ENCODE results near the gene PFKFB4.
"Not testable (repeated sequence)": the region's sequence is repeated elsewhere in the genome, so short reads cannot be mapped to it uniquely, and the experiment has no call there.

Gene PFKFB4

GRCh38 chr3:48524970-48525369 lies 31.6 kb downstream of the PFKFB4 start:
- DNase-seq: no peak

GRCh38 chr3:48521635-48522034 lies 35.0 kb downstream of the PFKFB4 start:
- DNase-seq: no peak

- no peak for DNase-seq
Measured at GRCh38 chr3:48519277-48519643, 37.3 kb downstream of the PFKFB4 start.

- no peak for DNase-seq
Measured at GRCh38 chr3:48518638-48519276, 37.8 kb downstream of the PFKFB4 start.

GRCh38 chr3:48518069-48518468 lies 38.5 kb downstream of the PFKFB4 start:
- DNase-seq: no peak

- DNase-seq: no peak
Measured at GRCh38 chr3:48516571-48516970, 40.0 kb downstream of the PFKFB4 start.

- no peak for DNase-seq
Measured at GRCh38 chr3:48514431-48515227, 42.0 kb downstream of the PFKFB4 start.

- DNase-seq: no peak
Measured at GRCh38 chr3:48511551-48511950, 45.1 kb downstream of the PFKFB4 start.

- peak; percentile 64 for DNase-seq
Measured at GRCh38 chr3:48507256-48508061, 49.1 kb downstream of the PFKFB4 start.

- no peak for DNase-seq
Measured at GRCh38 chr3:48505968-48506504, 50.6 kb downstream of the PFKFB4 start.

GRCh38 chr3:48505146-48505545 lies 51.5 kb downstream of the PFKFB4 start:
- DNase-seq: no peak

GRCh38 chr3:48504051-48504946 lies 52.3 kb downstream of the PFKFB4 start, which contains the start of gene SHISA5:
Gene SHISA5 (minus strand): TSS chr3:48504174. CDS start chr3:48504094, 80 bp downstream.
- DNase-seq: peak; percentile 87

GRCh38 chr3:48503401-48504050 lies 53.1 kb downstream of the PFKFB4 start:
- peak; percentile 49 for DNase-seq

GRCh38 chr3:48502728-48503168 lies 53.9 kb downstream of the PFKFB4 start:
- no peak for DNase-seq

GRCh38 chr3:48502121-48502520 lies 54.5 kb downstream of the PFKFB4 start:
- DNase-seq: no peak

- DNase-seq: no peak
Measured at GRCh38 chr3:48501196-48501595, 55.4 kb downstream of the PFKFB4 start.

GRCh38 chr3:48500656-48501055 lies 55.9 kb downstream of the PFKFB4 start:
- no peak for DNase-seq

GRCh38 chr3:48493203-48493501 lies 63.5 kb downstream of the PFKFB4 start:
- no peak for DNase-seq

- no peak for DNase-seq
Measured at GRCh38 chr3:48492461-48493202, 64.0 kb downstream of the PFKFB4 start.

GRCh38 chr3:48486952-48487351 lies 69.7 kb downstream of the PFKFB4 start:
- DNase-seq: no peak

GRCh38 chr3:48482822-48483221 lies 73.8 kb downstream of the PFKFB4 start:
- not testable (repeated sequence) for DNase-seq

All from femur (tissue), 1 donor.